GM12873 (cell line): ENCODE data around the gene GNG7.

Experiments used
- TF ChIP-seq, protein P1 (sequence below): IDR thresholded peaks from 2 replicates; pipeline ENCODE4 v1.5.1; 2012; ENCODE audit warnings: low read depth, mild to moderate bottlenecking, moderate library complexity, low read length, control low read depth; ENCODE audit not compliant: insufficient read depth; ENCODE audit errors: missing control alignments

GNG7 gene

DNA sequence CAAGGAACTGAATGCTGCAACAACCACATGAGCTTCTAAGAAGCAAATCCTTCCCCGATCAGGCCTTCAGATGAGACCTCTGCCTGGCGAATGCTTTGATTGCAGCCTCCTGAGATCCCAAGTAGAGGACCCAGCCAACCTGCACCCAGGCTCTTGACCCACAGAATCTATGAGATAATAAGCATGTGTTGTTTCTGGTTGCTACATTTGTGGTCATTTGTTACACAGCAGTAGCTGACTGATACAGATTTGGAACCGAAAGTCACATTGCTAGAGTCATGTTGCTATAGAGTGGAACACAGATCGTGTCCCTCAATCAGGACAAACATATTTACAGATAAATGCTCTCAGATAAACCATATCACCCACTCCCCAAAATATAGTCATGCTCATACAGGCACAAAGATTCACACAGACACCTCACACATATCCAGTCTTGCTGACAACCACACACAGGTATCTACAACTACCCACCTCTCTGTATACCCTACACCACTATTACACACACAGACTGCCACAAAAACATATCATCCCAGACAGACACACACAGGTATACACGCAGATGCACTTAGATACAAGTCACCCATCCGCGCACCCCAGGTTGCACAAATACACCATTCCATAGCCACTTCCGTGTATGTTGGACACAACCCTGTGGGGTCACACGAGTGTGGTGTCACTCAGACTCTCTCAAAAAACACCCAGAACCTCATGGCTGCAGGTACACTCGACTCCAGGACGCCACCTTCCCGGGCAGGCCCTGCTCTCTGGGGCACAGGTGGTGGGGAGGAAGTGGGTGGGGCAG, 13.2 kb upstream of the GNG7 start:
- TF ChIP-seq, protein P1, sequence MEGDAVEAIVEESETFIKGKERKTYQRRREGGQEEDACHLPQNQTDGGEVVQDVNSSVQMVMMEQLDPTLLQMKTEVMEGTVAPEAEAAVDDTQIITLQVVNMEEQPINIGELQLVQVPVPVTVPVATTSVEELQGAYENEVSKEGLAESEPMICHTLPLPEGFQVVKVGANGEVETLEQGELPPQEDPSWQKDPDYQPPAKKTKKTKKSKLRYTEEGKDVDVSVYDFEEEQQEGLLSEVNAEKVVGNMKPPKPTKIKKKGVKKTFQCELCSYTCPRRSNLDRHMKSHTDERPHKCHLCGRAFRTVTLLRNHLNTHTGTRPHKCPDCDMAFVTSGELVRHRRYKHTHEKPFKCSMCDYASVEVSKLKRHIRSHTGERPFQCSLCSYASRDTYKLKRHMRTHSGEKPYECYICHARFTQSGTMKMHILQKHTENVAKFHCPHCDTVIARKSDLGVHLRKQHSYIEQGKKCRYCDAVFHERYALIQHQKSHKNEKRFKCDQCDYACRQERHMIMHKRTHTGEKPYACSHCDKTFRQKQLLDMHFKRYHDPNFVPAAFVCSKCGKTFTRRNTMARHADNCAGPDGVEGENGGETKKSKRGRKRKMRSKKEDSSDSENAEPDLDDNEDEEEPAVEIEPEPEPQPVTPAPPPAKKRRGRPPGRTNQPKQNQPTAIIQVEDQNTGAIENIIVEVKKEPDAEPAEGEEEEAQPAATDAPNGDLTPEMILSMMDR, result no peak

DNA sequence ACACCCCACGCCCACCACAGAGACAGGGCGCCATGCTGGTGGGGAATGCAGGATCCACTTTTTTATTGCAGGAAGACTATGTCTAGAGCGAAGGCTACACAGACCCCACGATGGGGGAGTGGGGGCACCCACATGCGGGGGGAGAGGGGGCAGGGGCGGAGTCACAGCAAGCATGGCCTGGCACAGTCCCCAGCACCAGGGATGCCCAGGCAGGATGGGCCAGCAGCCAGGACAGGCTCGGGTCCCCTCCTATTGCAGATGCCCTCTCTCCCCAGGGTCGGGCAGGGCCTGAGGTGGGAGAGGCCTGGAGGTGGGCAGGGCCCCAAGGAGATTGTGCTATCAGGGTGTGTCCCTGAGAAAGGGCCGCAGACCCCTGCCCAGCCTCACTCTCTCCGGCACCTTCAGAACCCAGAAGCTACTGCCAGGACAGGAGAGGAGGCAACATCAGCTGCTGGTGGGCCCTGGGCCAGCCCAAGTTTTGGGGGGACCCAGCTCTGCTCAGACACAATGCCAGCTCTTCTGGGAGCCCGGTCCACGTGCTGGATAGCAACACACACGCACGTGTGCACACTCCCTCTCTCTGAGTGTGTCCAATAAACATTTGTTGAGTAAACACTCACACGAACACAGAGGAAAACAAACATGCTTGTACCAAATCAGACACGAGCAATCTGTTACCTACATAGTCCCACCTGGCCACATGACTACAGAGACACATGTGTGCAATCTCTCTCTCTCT, 12.2 kb upstream of the GNG7 start:
- TF ChIP-seq, protein P1, result no peak

DNA sequence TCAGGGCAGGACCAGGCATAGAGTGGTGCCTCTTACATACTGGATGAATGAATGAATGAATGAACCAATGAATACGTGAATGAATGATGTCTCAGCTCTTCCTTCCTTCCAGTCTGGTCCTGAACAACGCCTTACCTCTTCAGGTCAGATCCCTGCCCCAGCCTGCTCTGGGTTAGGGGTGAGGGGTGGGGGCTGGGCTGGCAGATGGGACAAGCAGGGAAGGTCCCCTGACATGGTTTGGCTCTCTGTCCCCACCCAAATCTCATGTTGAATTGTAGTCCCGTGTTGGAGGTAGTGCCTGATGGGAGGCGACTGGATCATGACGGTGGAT, 9.3 kb upstream of the GNG7 start:
- TF ChIP-seq, protein P1, result no peak

DNA sequence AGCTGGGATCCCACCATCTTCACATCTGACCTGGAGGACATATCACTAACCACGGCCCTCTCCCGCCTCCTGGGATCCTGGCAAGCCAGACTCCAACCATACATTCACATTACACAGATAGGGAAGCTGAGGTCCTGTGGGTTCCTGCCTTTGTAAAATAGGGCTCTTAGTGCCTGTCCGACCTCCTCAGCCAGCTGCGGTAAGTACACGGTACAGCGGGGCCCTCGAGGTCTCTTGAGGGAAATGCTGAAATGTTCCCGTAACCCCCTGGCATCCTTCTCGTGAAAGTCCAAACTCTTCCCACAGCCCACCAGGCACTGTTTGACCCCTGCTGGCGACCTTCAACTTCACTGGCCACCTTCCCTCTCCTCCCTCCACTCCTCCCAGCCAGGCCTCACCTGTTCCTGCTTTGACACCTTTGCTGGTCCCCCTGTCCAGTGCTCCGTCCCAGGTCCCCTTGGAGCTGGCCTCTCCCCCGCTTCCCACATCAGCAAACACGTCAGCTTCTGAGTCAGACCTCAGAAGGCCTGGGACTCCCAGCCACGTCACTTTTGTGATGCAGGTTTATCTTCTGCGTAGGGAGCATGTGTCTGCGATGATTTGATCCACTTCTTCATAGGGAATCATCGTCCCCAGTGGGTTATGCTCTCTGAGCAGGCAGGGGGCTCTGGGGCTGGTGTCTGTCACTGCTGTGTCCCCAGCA, 8.8 kb upstream of the GNG7 start:
- TF ChIP-seq, protein P1, result no peak

DNA sequence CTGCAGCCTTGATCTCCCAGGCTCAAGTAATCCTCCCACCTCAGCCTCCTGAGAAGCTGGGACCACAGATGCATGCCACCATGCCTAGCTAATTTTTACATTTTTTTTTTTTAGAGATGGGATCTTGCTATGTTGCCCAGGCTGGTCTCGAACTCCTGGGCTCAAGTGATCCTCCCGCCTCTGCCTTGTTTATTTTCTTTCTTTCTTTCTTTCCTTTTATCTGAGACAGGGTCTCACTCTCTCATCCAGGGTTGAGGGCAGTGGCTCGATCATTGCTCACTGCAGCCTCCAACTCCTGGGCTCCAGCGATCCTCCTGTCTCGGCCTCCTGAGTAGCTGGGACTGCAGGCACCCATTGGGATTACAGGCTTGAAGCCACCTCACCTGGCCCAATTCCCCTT, 3.8 kb upstream of the GNG7 start:
- TF ChIP-seq, protein P1, result no peak

DNA sequence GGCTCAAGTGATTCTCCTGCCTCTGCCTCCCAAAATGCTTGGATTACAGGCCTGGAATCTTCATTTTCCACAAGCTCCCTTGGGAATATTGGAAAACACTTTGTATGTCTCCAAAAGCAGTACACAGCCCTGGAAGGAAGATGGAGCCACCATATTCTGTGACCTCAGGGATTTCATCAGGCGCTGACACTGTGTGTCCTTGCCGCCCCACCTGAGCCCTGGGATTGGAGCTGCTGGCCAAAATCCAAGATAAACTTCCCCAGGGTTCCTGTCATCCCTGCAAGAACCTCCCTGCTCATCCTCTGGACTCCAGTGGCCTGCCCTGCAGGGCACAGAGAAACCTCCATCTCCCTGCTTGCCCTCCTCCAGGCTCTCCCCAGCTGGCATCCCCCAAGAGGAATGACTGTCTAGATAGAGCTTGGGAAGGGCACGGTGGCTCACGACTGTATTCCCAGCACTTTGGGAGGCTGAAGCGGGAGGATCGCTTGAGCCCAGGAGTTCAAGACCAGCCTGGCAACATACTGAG, 1.3 kb upstream of the GNG7 start:
- TF ChIP-seq, protein P1, result no peak

DNA sequence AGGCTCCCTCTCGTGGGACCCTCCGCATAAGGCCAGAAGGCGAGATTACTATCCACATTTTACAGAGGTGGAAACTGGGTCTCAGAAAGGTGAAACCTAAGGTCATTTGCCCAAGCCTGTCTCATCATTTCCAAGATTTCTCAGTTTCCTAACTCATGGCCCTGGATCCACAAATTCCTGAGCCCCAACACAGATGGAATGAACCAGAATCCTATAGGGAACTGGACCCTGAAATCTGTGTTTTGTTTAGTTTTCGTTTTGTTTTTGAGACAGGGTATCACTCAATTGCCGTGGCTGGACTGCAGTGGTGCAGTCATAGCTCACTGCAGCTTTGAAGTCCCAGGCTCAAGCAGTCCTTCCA, 563 bp upstream of the GNG7 start:
- TF ChIP-seq, protein P1, result no peak
